Panc1 (cell line): ENCODE data around the gene CDH3. TPM values are rescaled to one million over a fixed set of nuclear protein-coding genes. Genes with fewer than 3 reads are reported as not detected.

Experiments
- ATAC-seq: fragments of 200-7000 bp; cut with Tn5 transposase; 2 replicates; pipeline ENCODE4 v1.9.1; 2020; ENCODE audit warnings: mild to moderate bottlenecking, moderate library complexity
- BruUV-seq: library from RNA; stranded (reverse); fragments of 400-500 nt; replicated peaks from 2 replicates; lab custom pipeline; 2021; lab: Mats Ljungman, UMichigan
- CTCF ChIA-PET: fragments of 300-600 bp; sonication (Branson Sonifier 250); formaldehyde crosslinking; loops from one replicate; lab custom pipeline; 2022; ENCODE audit warnings: antibody characterized with exemption; lab: Charles Lee
- POLR2A ChIA-PET: fragments of 300-600 bp; sonication (Branson Sonifier 250); formaldehyde crosslinking; loops from one replicate; lab custom pipeline; 2022; ENCODE audit warnings: antibody characterized with exemption; lab: Charles Lee
- DNase-seq: peaks from one replicate; pipeline ENCODE4 v3.0.0-alpha.2; 2010; ENCODE audit warnings: low read depth, low spot score
- H3K27ac ChIP-seq: 2 replicates; pipeline ENCODE4 v1.5.1; 2011; ENCODE audit warnings: mild to moderate bottlenecking, low read length, inconsistent platforms
- H3K27me3 ChIP-seq: fragments of 200-500 bp; sonication (Bioruptor generic); 2 replicates; pipeline ENCODE4 v1.6.0; 2014; ENCODE audit warnings: low read length, inconsistent platforms; ENCODE audit not compliant: control insufficient read depth, insufficient read depth
- H3K36me3 ChIP-seq: fragments of 200-500 bp; sonication (Bioruptor generic); 2 replicates; pipeline ENCODE4 v1.5.1; 2014; ENCODE audit warnings: inconsistent platforms, mild to moderate bottlenecking, low read length, moderate library complexity; ENCODE audit not compliant: control insufficient read depth, insufficient read depth
- H3K4me1 ChIP-seq: 2 replicates; pipeline ENCODE4 v1.5.1; 2011; ENCODE audit warnings: inconsistent platforms, mild to moderate bottlenecking, low read length, moderate library complexity; ENCODE audit not compliant: control insufficient read depth, insufficient read depth
- H3K4me3 ChIP-seq, 2 experiments: 2 replicates each; pipeline ENCODE4 v1.5.1; 2011 to 2012; ENCODE audit warnings: low read depth in 2 of 2, low read length in 2 of 2, mild to moderate bottlenecking in 2 of 2, inconsistent platforms in 1 of 2, moderate library complexity in 1 of 2
- H3K9me3 ChIP-seq: fragments of 200-500 bp; sonication (Bioruptor generic); 2 replicates; pipeline ENCODE4 v1.5.1; 2014; ENCODE audit warnings: low read depth, mild to moderate bottlenecking, inconsistent platforms, low read length, moderate library complexity; ENCODE audit not compliant: control insufficient read depth, insufficient read depth
- POLR2AphosphoS5 ChIP-seq: IDR thresholded peaks from 2 replicates; pipeline ENCODE4 v1.6.1; 2012; ENCODE audit warnings: mild to moderate bottlenecking, low read depth, low read length, moderate library complexity
- SIN3A ChIP-seq: IDR thresholded peaks from 2 replicates; pipeline ENCODE4 v1.6.1; 2012; ENCODE audit warnings: low read depth, mild to moderate bottlenecking, low read length, moderate library complexity, borderline replicate concordance; ENCODE audit not compliant: insufficient read depth
- TCF7L2 ChIP-seq: IDR thresholded peaks from 2 replicates; pipeline ENCODE4 v1.6.1; 2011; ENCODE audit warnings: mild to moderate bottlenecking, low read depth, low read length, inconsistent platforms
- in situ Hi-C: cut with HindIII; loops from 2 replicates; pipeline ENCODE4 v1.10.0; 2016; ENCODE audit warnings: low sequenced_read_pairs, low pct_unique_long_range_greater_than_20kb
- intact Hi-C: fragments of 100-400 bp; cut with micrococcal nuclease; formaldehyde crosslinking; loops from one replicate; pipeline ENCODE4 v1.10.0; 2022; ENCODE audit not compliant: unreplicated experiment
- total RNA-seq: library from RNA; stranded (reverse); gene quantifications from one replicate; pipeline ENCODE4 v1.2.1, GENCODE V29; 2021; ENCODE audit not compliant: unreplicated experiment
- TF ChIP-seq, protein P1 (sequence below): fragments of 450-650 bp; IDR thresholded peaks from 2 replicates; pipeline ENCODE4 v1.5.1; 2017; ENCODE audit warnings: mild to moderate bottlenecking
- TF ChIP-seq, protein P2 (sequence below), 2 experiments: IDR thresholded peaks; 2 replicates each; pipeline ENCODE4 v1.6.1; 2011 to 2012; ENCODE audit warnings: low read depth in 2 of 2, control low read depth in 1 of 2, low read length in 1 of 2, mild to moderate bottlenecking in 1 of 2, moderate library complexity in 1 of 2; ENCODE audit not compliant: insufficient read depth in 1 of 2

Gene CDH3
- total RNA-seq, 1 experiment from 2014 or later = 16.7 TPM

DNA sequence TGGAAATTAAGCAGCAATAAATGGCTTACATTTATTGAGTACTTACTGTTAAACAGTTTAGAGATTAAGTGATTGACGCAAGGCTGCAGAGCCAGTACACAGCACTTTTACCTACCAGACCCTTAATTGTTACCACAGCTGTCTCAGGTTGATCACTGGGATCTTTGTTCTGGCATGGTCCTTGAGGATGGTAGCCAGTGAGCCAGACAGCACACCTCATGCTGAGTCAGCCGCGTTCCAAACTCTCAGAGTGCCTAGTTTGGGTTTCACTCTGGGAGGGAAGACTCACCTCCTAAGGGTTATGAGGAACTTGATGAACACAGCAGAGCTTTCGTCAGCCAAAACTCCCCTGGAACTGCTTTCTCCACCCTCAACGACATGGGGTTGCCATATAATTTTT lies 20.4 kb downstream of the CDH3 start:
- intact Hi-C loops (no loop called here), in situ Hi-C loops (no loop called here)
- H3K9me3 ChIP-seq = no peaks in the 10 kb centered on the region
- no peak for DNase-seq
- no peaks in the 10 kb centered on the region for H3K27me3 ChIP-seq
- peak; percentile 71 for ATAC-seq
- no peak for TF ChIP-seq SIN3A
- TF ChIP-seq, protein P1, sequence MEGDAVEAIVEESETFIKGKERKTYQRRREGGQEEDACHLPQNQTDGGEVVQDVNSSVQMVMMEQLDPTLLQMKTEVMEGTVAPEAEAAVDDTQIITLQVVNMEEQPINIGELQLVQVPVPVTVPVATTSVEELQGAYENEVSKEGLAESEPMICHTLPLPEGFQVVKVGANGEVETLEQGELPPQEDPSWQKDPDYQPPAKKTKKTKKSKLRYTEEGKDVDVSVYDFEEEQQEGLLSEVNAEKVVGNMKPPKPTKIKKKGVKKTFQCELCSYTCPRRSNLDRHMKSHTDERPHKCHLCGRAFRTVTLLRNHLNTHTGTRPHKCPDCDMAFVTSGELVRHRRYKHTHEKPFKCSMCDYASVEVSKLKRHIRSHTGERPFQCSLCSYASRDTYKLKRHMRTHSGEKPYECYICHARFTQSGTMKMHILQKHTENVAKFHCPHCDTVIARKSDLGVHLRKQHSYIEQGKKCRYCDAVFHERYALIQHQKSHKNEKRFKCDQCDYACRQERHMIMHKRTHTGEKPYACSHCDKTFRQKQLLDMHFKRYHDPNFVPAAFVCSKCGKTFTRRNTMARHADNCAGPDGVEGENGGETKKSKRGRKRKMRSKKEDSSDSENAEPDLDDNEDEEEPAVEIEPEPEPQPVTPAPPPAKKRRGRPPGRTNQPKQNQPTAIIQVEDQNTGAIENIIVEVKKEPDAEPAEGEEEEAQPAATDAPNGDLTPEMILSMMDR = no peak
- no peak for TF ChIP-seq TCF7L2
- TF ChIP-seq, protein P2, sequence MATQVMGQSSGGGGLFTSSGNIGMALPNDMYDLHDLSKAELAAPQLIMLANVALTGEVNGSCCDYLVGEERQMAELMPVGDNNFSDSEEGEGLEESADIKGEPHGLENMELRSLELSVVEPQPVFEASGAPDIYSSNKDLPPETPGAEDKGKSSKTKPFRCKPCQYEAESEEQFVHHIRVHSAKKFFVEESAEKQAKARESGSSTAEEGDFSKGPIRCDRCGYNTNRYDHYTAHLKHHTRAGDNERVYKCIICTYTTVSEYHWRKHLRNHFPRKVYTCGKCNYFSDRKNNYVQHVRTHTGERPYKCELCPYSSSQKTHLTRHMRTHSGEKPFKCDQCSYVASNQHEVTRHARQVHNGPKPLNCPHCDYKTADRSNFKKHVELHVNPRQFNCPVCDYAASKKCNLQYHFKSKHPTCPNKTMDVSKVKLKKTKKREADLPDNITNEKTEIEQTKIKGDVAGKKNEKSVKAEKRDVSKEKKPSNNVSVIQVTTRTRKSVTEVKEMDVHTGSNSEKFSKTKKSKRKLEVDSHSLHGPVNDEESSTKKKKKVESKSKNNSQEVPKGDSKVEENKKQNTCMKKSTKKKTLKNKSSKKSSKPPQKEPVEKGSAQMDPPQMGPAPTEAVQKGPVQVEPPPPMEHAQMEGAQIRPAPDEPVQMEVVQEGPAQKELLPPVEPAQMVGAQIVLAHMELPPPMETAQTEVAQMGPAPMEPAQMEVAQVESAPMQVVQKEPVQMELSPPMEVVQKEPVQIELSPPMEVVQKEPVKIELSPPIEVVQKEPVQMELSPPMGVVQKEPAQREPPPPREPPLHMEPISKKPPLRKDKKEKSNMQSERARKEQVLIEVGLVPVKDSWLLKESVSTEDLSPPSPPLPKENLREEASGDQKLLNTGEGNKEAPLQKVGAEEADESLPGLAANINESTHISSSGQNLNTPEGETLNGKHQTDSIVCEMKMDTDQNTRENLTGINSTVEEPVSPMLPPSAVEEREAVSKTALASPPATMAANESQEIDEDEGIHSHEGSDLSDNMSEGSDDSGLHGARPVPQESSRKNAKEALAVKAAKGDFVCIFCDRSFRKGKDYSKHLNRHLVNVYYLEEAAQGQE (IDR thresholded peaks at IDR 0.05; ENCODE audit: insufficient read depth in 1 of 2, low read depth in 2 of 2, low read length in 1 of 2) = no peak
- no peak for TF ChIP-seq POLR2AphosphoS5
- 0 out of 2 replicates have a peak overlapping the region, but pooled peaks have one; percentile 17 for H3K27ac ChIP-seq
- H3K36me3 ChIP-seq = no peaks in the 10 kb centered on the region
- H3K4me1 ChIP-seq = peaks cover under 1% of the 10 kb centered on the region; the same call in 1 of the 2 replicates
- POLR2A ChIA-PET = no interaction called here
- H3K4me3 ChIP-seq = no peak overlapping the region
- BruUV-seq = no TSS peak
- CTCF ChIA-PET = no interaction called here

DNA sequence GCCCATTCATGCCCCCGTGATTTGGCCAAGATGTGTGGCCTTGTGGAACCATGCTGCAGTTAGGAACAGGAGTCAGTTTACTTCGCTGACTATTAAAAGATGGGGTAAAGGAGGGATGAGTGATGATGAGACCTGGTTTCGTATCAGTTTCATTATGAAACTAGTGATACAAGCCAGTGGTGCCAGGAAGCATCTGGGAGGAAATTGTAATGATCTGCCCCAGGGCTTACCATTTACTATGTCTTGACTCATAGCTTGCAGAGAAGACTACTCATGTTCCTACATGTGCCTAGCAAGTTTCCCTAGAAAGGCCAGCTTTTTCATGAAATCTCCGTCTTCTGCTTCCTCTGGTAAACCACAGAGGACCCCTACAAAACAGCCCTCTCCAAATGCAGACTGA lies 23.2 kb downstream of the CDH3 start:
- Histone ChIP-seq H3K36me3 (no peaks in the 10 kb centered on the region), H3K9me3 (no peaks in the 10 kb centered on the region), H3K27ac (no peak overlapping the region), H3K4me1 (no peaks in the 10 kb centered on the region; the same call in 1 of the 2 replicates), H3K4me3 (no peak overlapping the region), H3K27me3 (no peaks in the 10 kb centered on the region)
- ChIA-PET POLR2A (no interaction called here), CTCF (interaction anchor here (1.1 kb wide), 1 partner anchor 78 kb away, joined by 5 read pairs; no protein-coding TSS in a partner anchor)
- intact Hi-C loops = no loop called here
- ATAC-seq (no peak), DNase-seq (no peak)
- BruUV-seq = no TSS peak
- in situ Hi-C loops = no loop called here
- TF ChIP-seq POLR2AphosphoS5 = no peak
- no peak for TF ChIP-seq SIN3A

DNA sequence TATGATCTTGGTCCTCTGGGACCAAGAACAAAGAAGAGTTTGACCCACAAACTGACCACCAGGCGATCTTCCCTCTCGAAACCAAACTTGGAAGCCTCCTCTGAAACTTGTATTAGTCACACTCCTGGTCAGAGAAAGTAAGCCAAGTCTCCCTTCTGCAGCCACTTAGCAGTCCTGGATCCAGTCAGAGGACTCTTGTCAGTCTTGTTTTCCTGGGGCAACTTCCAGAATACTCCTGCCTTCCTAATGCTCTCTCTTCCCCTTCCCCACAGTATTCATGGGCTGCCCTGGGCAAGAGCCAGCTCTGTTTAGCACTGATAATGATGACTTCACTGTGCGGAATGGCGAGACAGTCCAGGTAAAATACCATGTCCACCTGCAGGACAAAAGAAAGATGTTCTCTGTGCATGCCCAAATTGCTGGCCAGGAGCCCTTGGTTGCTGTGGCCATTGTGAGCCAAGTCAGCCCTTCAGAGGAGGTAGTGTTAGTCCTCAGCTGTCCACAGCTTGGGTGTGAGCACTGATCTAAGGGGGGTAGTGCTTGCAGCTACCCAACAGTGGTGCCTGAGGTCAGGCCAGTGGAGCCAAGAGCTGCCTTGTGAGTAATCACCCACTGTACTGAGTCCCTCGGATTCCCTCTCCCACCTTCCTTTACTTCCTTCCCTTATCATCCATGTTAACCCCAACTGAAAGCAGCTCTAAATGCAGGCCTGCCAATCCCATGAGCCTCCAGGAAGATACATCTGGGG lies 31.2 kb downstream of the CDH3 start:
- ChIA-PET POLR2A (no interaction called here), CTCF (no interaction called here)
- no peaks in the 10 kb centered on the region; the same call in 1 of the 2 replicates for H3K4me1 ChIP-seq
- intact Hi-C loops = no loop called here
- no peak overlapping the region for H3K4me3 ChIP-seq
- no peak for DNase-seq
- no peak for ATAC-seq
- no peak overlapping the region for H3K27ac ChIP-seq
- no peaks in the 10 kb centered on the region for H3K9me3 ChIP-seq
- no peaks in the 10 kb centered on the region for H3K27me3 ChIP-seq
- no TSS peak for BruUV-seq
- TF ChIP-seq, protein P2 (IDR thresholded peaks at IDR 0.05; ENCODE audit: insufficient read depth in 1 of 2, low read depth in 2 of 2, low read length in 1 of 2) = no peak
- TF ChIP-seq TCF7L2 = no peak
- in situ Hi-C loops = no loop called here
- no peaks in the 10 kb centered on the region for H3K36me3 ChIP-seq
